Body of pancreas (tissue), 4 donors: ENCODE measurements around the gene RFPL4A. TPM values are rescaled to one million over a fixed set of nuclear protein-coding genes. Genes with fewer than 3 reads are reported as not detected.

Experiments used
- ATAC-seq: fragments of 150-250 bp; one replicate; pipeline ENCODE4 v1.9.1; 2016
- DNase-seq, 4 donors: peaks; one replicate each; pipeline ENCODE4 v3.0.0-alpha.2; 2019
- H3K27ac ChIP-seq, 4 donors: fragments of 200-600 bp; sonication (generic); 1 replicate in 3 of 4; 2 replicates in 1 of 4; pipeline versions ENCODE4 v1.5.1 to v1.6.1; 2016 to 2019; ENCODE audit warnings: mild to moderate bottlenecking in 1 of 4, mixed read lengths in 1 of 4, moderate library complexity in 1 of 4
- H3K27me3 ChIP-seq, 2 donors: fragments of 200-600 bp; sonication (generic); one replicate each; pipeline ENCODE4 v1.6.0; 2016; ENCODE audit warnings: mild to moderate bottlenecking in 1 of 2
- H3K36me3 ChIP-seq, 2 donors: fragments of 200-600 bp; sonication (generic); replicated peaks in 1 of 2; 2 replicates each; pipeline ENCODE4 v1.5.1; 2016; ENCODE audit warnings: low read depth in 2 of 2; ENCODE audit not compliant: insufficient read depth in 1 of 2
- H3K4me1 ChIP-seq: fragments of 200-600 bp; sonication (generic); one replicate; pipeline ENCODE4 v1.6.0; 2016
- H3K4me3 ChIP-seq, 2 donors: fragments of 200-600 bp; sonication (generic); 1 replicate in 1 of 2; 2 replicates in 1 of 2; pipeline ENCODE4 v1.5.1; 2016 to 2019
- H3K9me3 ChIP-seq, 3 donors: fragments of 200-600 bp; sonication (generic); 1 replicate in 2 of 3; 2 replicates in 1 of 3; pipeline ENCODE4 v1.5.1; 2016
- POLR2A ChIP-seq, 3 donors: fragments of 450-650 bp; IDR thresholded peaks; one replicate each; pipeline ENCODE4 v1.6.1; 2016; ENCODE audit warnings: antibody characterized with exemption in 3 of 3, mild to moderate bottlenecking in 2 of 3
- WGBS, 2 donors: methylation state at CpG; one replicate each; pipeline ENCODE4 v1.1.5; 2017; 5-methylcytosine and 5-hydroxymethylcytosine counted together
- intact Hi-C: fragments of 100-400 bp; cut with DNase I; formaldehyde crosslinking; loops from one replicate; pipeline ENCODE4 v1.15.1; 2023
- total RNA-seq, 2 donors: library from RNA; depleted of rRNA; stranded (reverse); fragments of >200 nt; gene quantifications; one replicate each; pipeline ENCODE4 v1.1.0, GENCODE V29; 2016
- TF ChIP-seq, protein P1 (sequence below), 7 experiments: fragments of 450-650 bp in 4 of 7; fragments of 200-600 bp in 3 of 7; sonication (generic) in 3 of 7; IDR thresholded peaks; one replicate each; pipeline ENCODE4 v1.5.1; 2016 to 2019; ENCODE audit warnings: antibody characterized with exemption in 7 of 7

Gene RFPL4A
- total RNA-seq, 2 donors from 2014 or later: not detected

GRCh38 chr19:55777528-55777927, 18.6 kb downstream of the RFPL4A start:
- Histone ChIP-seq H3K27me3 (no peaks in the 10 kb centered on the region), H3K27ac (no peak overlapping the region), H3K4me1 (no peaks in the 10 kb centered on the region), H3K4me3 (no peak overlapping the region), H3K36me3 (no peaks in the 10 kb centered on the region), H3K9me3 (no peaks in the 10 kb centered on the region)
- ATAC-seq (no peak), DNase-seq (peak in 1 of 4 donors; percentile 23)
- no peak for TF ChIP-seq POLR2A (IDR thresholded peaks at IDR 0.05)
- TF ChIP-seq, protein P1, sequence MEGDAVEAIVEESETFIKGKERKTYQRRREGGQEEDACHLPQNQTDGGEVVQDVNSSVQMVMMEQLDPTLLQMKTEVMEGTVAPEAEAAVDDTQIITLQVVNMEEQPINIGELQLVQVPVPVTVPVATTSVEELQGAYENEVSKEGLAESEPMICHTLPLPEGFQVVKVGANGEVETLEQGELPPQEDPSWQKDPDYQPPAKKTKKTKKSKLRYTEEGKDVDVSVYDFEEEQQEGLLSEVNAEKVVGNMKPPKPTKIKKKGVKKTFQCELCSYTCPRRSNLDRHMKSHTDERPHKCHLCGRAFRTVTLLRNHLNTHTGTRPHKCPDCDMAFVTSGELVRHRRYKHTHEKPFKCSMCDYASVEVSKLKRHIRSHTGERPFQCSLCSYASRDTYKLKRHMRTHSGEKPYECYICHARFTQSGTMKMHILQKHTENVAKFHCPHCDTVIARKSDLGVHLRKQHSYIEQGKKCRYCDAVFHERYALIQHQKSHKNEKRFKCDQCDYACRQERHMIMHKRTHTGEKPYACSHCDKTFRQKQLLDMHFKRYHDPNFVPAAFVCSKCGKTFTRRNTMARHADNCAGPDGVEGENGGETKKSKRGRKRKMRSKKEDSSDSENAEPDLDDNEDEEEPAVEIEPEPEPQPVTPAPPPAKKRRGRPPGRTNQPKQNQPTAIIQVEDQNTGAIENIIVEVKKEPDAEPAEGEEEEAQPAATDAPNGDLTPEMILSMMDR (IDR thresholded peaks at IDR 0.05): peak in 2 of 7 experiments; percentile 14 to 16
- WGBS, 2 donors: 26 to 37% methylated on average over 7 of the region's 7 CpGs
- intact Hi-C loops: no loop called here

DNA sequence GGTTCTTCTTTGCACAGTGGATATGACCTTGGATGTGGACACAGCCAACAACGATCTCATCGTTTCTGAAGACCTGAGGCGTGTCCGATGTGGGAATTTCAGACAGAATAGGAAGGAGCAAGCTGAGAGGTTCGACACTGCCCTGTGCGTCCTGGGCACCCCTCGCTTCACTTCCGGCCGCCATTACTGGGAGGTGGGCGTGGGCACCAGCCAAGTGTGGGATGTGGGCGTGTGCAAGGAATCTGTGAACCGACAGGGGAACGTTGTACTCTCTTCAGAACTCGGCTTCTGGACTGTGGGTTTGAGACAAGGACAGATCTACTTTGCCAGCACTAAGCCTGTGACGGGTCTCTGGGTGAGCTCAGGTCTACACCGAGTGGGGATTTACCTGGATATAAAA, 19.4 kb downstream of the RFPL4A start:
- no peak overlapping the region for H3K4me3 ChIP-seq
- H3K4me1 ChIP-seq: no peaks in the 10 kb centered on the region
- no peaks in the 10 kb centered on the region for H3K27me3 ChIP-seq
- TF ChIP-seq, protein P1 (IDR thresholded peaks at IDR 0.05): no peak
- no peak for TF ChIP-seq POLR2A (IDR thresholded peaks at IDR 0.05)
- H3K9me3 ChIP-seq: no peaks in the 10 kb centered on the region
- ATAC-seq: no peak
- whole genome bisulfite sequencing, 2 donors: 60 to 64% methylated on average over 12 to 16 of the region's 16 CpGs
- intact Hi-C loops: no loop called here
- H3K36me3 ChIP-seq: no peaks in the 10 kb centered on the region
- no peak for DNase-seq
- H3K27ac ChIP-seq: no peak overlapping the region

- no peak overlapping the region for H3K4me3 ChIP-seq
- DNase-seq: no peak
- TF ChIP-seq POLR2A (IDR thresholded peaks at IDR 0.05): no peak
- TF ChIP-seq, protein P1 (IDR thresholded peaks at IDR 0.05): no peak
- no peaks in the 10 kb centered on the region for H3K36me3 ChIP-seq
- H3K4me1 ChIP-seq: no peaks in the 10 kb centered on the region
- no peak overlapping the region for H3K27ac ChIP-seq
- no peak for ATAC-seq
- intact Hi-C loops: no loop called here
- H3K27me3 ChIP-seq: no peaks in the 10 kb centered on the region
- 66 to 68% methylated on average over 5 of the region's 5 CpGs for WGBS, 2 donors
- H3K9me3 ChIP-seq: no peaks in the 10 kb centered on the region
Observed at GRCh38 chr19:55781112-55781511, 22.2 kb downstream of the RFPL4A start.

DNA sequence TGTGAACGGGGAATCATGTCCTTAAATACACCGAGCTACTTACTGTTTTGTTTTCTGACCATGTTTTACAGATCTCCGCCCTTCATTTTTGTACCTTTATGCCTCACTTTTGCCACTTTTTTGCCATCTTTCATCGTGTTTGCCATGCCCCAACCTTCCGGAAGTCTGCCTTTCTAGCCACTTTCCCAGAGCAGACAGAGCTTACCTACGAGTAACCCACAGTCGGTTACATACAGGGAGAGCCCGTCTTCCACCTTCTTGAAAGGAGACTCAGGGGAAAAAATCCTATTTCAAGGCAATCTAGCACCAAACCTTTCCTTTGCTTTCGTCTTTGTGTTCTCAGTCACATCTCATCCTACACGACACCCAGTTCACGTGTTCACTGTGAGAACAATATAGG, 36.1 kb downstream of the RFPL4A start:
- no peaks in the 10 kb centered on the region for H3K27me3 ChIP-seq
- ATAC-seq (no peak), DNase-seq (no peak)
- no peaks in the 10 kb centered on the region for H3K4me1 ChIP-seq
- H3K9me3 ChIP-seq: no peaks in the 10 kb centered on the region
- no peak overlapping the region for H3K4me3 ChIP-seq
- H3K36me3 ChIP-seq: no peaks in the 10 kb centered on the region
- intact Hi-C loops: no loop called here
- TF ChIP-seq, protein P1 (IDR thresholded peaks at IDR 0.05): no peak
- TF ChIP-seq POLR2A (IDR thresholded peaks at IDR 0.05): no peak
- no peak overlapping the region for H3K27ac ChIP-seq
- WGBS, 2 donors: 85 to 88% methylated on average over 11 of the region's 11 CpGs

DNA sequence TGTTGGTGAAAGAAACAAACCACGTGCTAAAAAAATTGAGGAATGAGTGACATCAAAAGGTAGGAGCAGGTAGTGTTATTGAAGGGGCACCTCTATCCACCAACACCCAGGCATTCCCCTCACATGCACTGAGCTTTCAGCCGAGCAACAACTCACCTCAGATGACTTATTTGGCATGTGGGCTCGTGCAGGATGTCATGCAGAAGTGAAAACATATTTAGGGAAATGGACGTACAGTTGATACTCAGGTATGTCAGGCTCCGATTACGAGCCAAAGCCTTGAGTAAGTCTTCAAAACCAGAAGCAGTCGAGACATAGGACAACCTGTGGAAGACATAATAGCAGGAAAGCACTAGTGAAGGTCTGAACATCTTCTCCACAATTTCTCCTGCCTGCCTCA, 42.5 kb downstream of the RFPL4A start:
- DNase-seq: no peak

More for the DNA sequence above, 42.5 kb downstream of the RFPL4A start:
- 53 to 60% methylated on average over 7 of the region's 7 CpGs for WGBS, 2 donors
- ATAC-seq: no peak
- no peaks in the 10 kb centered on the region for H3K9me3 ChIP-seq
- no peak overlapping the region for H3K4me3 ChIP-seq
- H3K4me1 ChIP-seq: no peaks in the 10 kb centered on the region
- TF ChIP-seq, protein P1 (IDR thresholded peaks at IDR 0.05): no peak
- no peak for TF ChIP-seq POLR2A (IDR thresholded peaks at IDR 0.05)
- H3K36me3 ChIP-seq: no peaks in the 10 kb centered on the region
- H3K27me3 ChIP-seq: no peaks in the 10 kb centered on the region
- H3K27ac ChIP-seq: no peak overlapping the region
- intact Hi-C loops: no loop called here
